Esophagus muscularis mucosa (tissue), 3 donors: ENCODE data around the gene SLC25A26.

Experiments used
- CTCF ChIP-seq, 3 experiments: fragments of 200-600 bp in 2 of 3; fragments of 450-650 bp in 1 of 3; sonication (generic) in 2 of 3; IDR thresholded peaks; one replicate each; pipeline ENCODE4 v1.5.1; 2017 to 2019; ENCODE audit warnings: antibody characterized with exemption in 3 of 3, mild to moderate bottlenecking in 2 of 3, moderate library complexity in 1 of 3
- POLR2A ChIP-seq: fragments of 450-650 bp; IDR thresholded peaks from one replicate; pipeline ENCODE4 v1.6.1; 2017; ENCODE audit warnings: antibody characterized with exemption, moderate library complexity, mild to moderate bottlenecking, low read depth
- POLR2AphosphoS5 ChIP-seq, 2 donors: sonication (generic); formaldehyde crosslinking; IDR thresholded peaks; one replicate each; pipeline ENCODE4 v1.6.1; 2017; ENCODE audit warnings: antibody characterized with exemption in 2 of 2

GRCh38 chr3:66418475-66418931 is 197.7 kb downstream of the SLC25A26 start:
- TF ChIP-seq POLR2A (no peak), CTCF (IDR thresholded peaks at IDR 0.05) (peak in 2 of 3 experiments; percentile 20 to 23), POLR2AphosphoS5 (IDR thresholded peaks at IDR 0.05) (peak in 1 of 2 donors; percentile 23)
